Stimulated activated CD4-positive, alpha-beta T cell treated with anti-CD3 and anti-CD28 coated beads, Interleukin-15, amount 100 ng/mL, for 24 hours (primary cell): ENCODE results near the gene APLF.
"Not testable (repeated sequence)": the region's sequence is repeated elsewhere in the genome, so short reads cannot be mapped to it uniquely, and the experiment has no call there.

Experiments used
- DNase-seq: peaks from one replicate; pipeline ENCODE4 v3.0.0-alpha.2; 2020

APLF gene

GRCh38 chr2:68441994-68442322 lies 25.4 kb upstream of the APLF start:
- no peak for DNase-seq

- not testable (repeated sequence) for DNase-seq
These were observed 21.0 kb upstream of the APLF start for GRCh38 chr2:68446425-68446824.

- DNase-seq, result no peak
These were observed 20.3 kb upstream of the APLF start for GRCh38 chr2:68447118-68447517.

GRCh38 chr2:68448671-68449653 lies 18.4 kb upstream of the APLF start:
- DNase-seq, result no peak

- DNase-seq, result peak; percentile 12
These were observed 15.1 kb upstream of the APLF start for GRCh38 chr2:68452158-68452900.

GRCh38 chr2:68453761-68454360 lies 13.5 kb upstream of the APLF start:
- no peak for DNase-seq

GRCh38 chr2:68454719-68455118 lies 12.7 kb upstream of the APLF start:
- no peak for DNase-seq

GRCh38 chr2:68456198-68456597 lies 11.2 kb upstream of the APLF start:
- DNase-seq, result no peak

- DNase-seq, result no peak
These were observed 8.4 kb upstream of the APLF start for GRCh38 chr2:68458981-68459380.

GRCh38 chr2:68463287-68463877 lies 4.0 kb upstream of the APLF start:
- DNase-seq, result no peak

GRCh38 chr2:68464651-68465050 lies 2.7 kb upstream of the APLF start:
- no peak for DNase-seq

GRCh38 chr2:68465081-68465916 lies 2.1 kb upstream of the APLF start:
- peak; percentile 58 for DNase-seq

GRCh38 chr2:68466361-68466777 lies 1.0 kb upstream of the APLF start:
- peak; percentile 76 for DNase-seq

GRCh38 chr2:68466778-68467076 lies 658 bp upstream of the APLF start:
- no peak for DNase-seq

- DNase-seq, result no peak
These were observed 1.4 kb downstream of the APLF start for GRCh38 chr2:68468801-68469200.

GRCh38 chr2:68469935-68470334 lies 2.5 kb downstream of the APLF start:
- no peak for DNase-seq

GRCh38 chr2:68471385-68471784 lies 4.0 kb downstream of the APLF start:
- no peak for DNase-seq

- no peak for DNase-seq
These were observed 5.5 kb downstream of the APLF start for GRCh38 chr2:68472796-68473414.

- no peak for DNase-seq
These were observed 7.7 kb downstream of the APLF start for GRCh38 chr2:68475110-68475509.

GRCh38 chr2:68475576-68475975 lies 8.2 kb downstream of the APLF start:
- no peak for DNase-seq

- no peak for DNase-seq
These were observed 9.1 kb downstream of the APLF start for GRCh38 chr2:68476454-68476853.

- DNase-seq, result no peak
These were observed 11.3 kb downstream of the APLF start for GRCh38 chr2:68478688-68479087.
